Neural crest cell (in vitro differentiated cells): ENCODE results near the gene PRAMEF2. TPM values are rescaled to one million over a fixed set of nuclear protein-coding genes. Genes with fewer than 3 reads are reported as not detected.
"Not testable (repeated sequence)": the region's sequence is repeated elsewhere in the genome, so short reads cannot be mapped to it uniquely, and the experiment has no call there.

ENCODE experiments used
- DNase-seq: peaks from one replicate; pipeline ENCODE4 v3.0.0; 2021; ENCODE audit warnings: low read depth, mixed read lengths, low spot score
- H3K27ac Mint-ChIP-seq: one replicate; pipeline ENCODE4 v1.8.0; 2021; ENCODE audit warnings: mild to moderate bottlenecking, mixed read lengths; ENCODE audit not compliant: unreplicated experiment
- H3K27me3 Mint-ChIP-seq: 2 replicates; pipeline ENCODE4 v1.8.0; 2021; ENCODE audit warnings: low read depth, mild to moderate bottlenecking, mixed read lengths
- H3K36me3 Mint-ChIP-seq: 2 replicates; pipeline ENCODE4 v1.8.0; 2021; ENCODE audit warnings: low read depth, mild to moderate bottlenecking, mixed read lengths
- H3K4me1 Mint-ChIP-seq: 2 replicates; pipeline ENCODE4 v1.8.0; 2021; ENCODE audit warnings: mixed read lengths
- H3K4me3 Mint-ChIP-seq: one replicate; pipeline ENCODE4 v1.8.0; 2021; ENCODE audit warnings: mild to moderate bottlenecking, mixed read lengths
- H3K9me3 Mint-ChIP-seq: 2 replicates; pipeline ENCODE4 v1.8.0; 2021; ENCODE audit warnings: mixed read lengths
- total RNA-seq: library from RNA; stranded (reverse); gene quantifications from 2 replicates; pipeline ENCODE4 v1.2.1, GENCODE V29; 2021
- TF ChIP-seq, protein P1 (sequence below): fragments of 200-600 bp; sonication (generic); conservative IDR thresholded peaks from 2 replicates; pipeline ENCODE4 v1.5.0; 2021; ENCODE audit warnings: antibody characterized with exemption, mild to moderate bottlenecking

Gene PRAMEF2
- total RNA-seq, 1 donor from 2014 or later: not detected

DNA sequence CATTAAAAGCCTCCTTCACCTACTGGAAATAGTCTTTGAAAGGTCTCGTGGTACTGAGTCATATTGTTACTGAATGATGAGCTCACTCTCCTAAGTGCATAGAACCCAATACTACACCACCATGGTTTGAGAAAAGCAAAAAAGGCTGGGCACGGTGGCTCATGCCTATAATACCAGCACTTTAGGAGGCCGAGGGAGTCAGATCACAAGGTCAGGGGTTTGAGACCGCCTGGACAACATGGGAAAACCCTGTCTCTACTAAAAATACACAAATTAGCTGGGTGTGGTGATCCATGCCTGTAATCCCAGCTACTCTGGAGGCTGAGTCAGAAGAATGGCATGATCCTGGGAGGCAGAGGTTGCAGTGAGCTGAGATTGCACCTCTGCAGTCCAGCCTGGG is 5.1 kb upstream of the PRAMEF2 start:
- Mint-ChIP-seq H3K27me3 (no peaks in the 10 kb centered on the region), H3K4me1 (no peaks in the 10 kb centered on the region), H3K4me3 (no peak overlapping the region), H3K27ac (no peak overlapping the region), H3K9me3 (peaks cover 5% of the 10 kb centered on the region), H3K36me3 (no peaks in the 10 kb centered on the region)
- DNase-seq: no peak
- TF ChIP-seq, protein P1, sequence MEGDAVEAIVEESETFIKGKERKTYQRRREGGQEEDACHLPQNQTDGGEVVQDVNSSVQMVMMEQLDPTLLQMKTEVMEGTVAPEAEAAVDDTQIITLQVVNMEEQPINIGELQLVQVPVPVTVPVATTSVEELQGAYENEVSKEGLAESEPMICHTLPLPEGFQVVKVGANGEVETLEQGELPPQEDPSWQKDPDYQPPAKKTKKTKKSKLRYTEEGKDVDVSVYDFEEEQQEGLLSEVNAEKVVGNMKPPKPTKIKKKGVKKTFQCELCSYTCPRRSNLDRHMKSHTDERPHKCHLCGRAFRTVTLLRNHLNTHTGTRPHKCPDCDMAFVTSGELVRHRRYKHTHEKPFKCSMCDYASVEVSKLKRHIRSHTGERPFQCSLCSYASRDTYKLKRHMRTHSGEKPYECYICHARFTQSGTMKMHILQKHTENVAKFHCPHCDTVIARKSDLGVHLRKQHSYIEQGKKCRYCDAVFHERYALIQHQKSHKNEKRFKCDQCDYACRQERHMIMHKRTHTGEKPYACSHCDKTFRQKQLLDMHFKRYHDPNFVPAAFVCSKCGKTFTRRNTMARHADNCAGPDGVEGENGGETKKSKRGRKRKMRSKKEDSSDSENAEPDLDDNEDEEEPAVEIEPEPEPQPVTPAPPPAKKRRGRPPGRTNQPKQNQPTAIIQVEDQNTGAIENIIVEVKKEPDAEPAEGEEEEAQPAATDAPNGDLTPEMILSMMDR: no peak

DNA sequence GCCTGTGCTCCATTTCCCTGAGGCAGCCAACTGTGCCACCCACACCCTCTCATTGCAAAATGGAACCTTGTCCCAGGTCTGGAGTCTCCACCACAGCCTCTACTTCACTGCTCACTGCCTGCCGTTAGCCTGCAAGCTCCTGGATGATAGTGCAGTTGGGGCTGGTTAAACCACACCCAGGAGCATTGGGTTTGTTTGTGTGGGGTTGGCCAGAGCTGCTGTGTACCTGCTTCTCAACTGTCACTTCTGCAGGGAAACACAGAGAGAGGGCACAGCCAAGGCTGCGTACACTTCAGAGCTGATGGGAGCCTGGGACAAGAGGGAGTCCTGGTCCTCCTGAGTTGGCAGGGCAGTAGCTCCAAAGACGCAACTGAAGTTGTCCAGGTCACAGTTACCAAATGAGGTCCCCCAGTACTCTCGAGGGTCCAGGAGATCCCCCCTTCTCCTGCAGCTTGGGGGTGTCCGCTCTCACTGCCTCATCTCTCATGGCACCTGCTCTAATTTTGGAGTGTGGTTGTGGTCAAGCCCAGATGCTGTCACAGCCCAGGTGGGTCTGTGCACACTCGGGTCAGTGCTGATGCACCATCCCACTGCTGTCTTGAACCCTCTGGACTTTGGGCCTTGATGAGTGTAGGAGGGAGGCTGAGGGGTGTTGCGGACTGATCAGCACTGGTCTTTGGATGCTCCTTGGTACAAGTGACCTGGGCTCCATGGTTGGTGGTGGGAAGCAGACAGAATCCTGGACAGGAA is 6.4 kb downstream of the PRAMEF2 start:
- not testable (repeated sequence) for H3K9me3 Mint-ChIP-seq

DNA sequence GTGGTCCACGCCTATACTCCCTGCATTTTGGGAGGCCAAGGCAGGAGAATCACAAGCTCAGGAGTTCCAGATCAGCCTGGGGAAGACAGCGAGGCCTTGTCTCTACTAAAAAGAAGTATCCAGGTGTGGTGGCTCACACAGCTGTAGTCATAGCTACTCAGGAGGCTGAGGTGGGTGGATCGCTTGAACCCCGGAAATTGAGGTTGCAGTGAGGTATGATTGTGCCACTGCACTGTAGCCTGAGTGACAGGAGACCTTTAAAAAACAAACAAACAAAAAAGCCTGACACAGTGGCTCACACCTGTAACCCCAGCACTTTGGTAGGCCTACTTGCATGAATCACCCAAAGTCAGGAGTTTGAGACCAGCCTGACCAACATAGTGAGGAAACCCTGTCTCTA is 21.6 kb downstream of the PRAMEF2 start:
- not testable (repeated sequence) for H3K27ac Mint-ChIP-seq

More for the DNA sequence above, 6.4 kb downstream of the PRAMEF2 start:
- H3K27me3 Mint-ChIP-seq, H3K27ac Mint-ChIP-seq, H3K4me1 Mint-ChIP-seq, DNase-seq, H3K4me3 Mint-ChIP-seq, H3K36me3 Mint-ChIP-seq: not testable (repeated sequence)

DNA sequence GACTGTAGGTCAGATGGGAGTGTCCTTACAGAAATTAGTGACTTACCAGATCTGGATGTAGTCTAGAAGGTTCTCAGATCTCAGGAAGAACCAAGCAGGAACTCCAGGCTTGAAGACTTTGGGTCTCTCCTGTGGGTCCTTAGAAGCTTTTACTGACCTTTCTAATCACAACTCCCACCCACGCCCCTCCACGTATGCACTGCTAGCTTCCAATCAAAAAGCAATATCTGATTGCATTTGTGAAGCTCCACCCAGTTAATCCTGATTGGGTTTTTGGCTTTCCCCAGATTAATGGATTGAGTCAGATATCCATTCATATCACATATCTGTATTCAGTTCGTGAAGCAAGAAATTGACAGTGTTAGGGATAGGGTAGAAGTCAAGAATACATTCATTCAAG is 29.2 kb downstream of the PRAMEF2 start, which contains the start of gene PRAMEF4:
Gene PRAMEF4 (minus strand): TSS at position 101 of the 400 bp plus-strand sequence. CDS start 2,807 bp downstream, outside the sequence.
- H3K4me3 Mint-ChIP-seq, DNase-seq, H3K27me3 Mint-ChIP-seq, H3K4me1 Mint-ChIP-seq, H3K27ac Mint-ChIP-seq, H3K36me3 Mint-ChIP-seq, H3K9me3 Mint-ChIP-seq: not testable (repeated sequence)

More for the DNA sequence above, 21.6 kb downstream of the PRAMEF2 start:
- DNase-seq, H3K36me3 Mint-ChIP-seq, H3K4me3 Mint-ChIP-seq, H3K9me3 Mint-ChIP-seq, H3K4me1 Mint-ChIP-seq, H3K27me3 Mint-ChIP-seq: not testable (repeated sequence)

DNA sequence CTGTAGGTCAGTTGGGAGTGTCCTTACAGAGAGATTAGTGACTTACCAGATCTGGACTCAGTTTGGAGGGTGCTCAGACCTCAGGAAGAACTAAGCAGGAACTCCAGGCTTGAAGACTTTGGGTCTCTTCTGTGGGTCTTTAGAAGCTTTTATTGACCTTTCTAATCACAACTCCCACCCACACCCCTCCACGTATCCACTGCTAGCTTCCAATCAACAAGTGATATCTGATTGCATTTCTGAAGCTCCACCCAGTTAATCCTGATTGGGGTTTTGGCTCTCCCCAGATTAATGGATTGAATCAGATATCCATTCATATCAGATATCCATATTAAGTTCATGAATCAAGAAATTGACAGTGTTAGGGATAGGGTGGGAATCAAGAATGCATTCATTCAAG is 41.3 kb downstream of the PRAMEF2 start, which contains the start of gene PRAMEF10:
Gene PRAMEF10 (minus strand): TSS at position 101 of the 400 bp plus-strand sequence. CDS start 2,423 bp downstream, outside the sequence.
- not testable (repeated sequence) for H3K9me3 Mint-ChIP-seq, H3K27me3 Mint-ChIP-seq, DNase-seq, H3K27ac Mint-ChIP-seq, H3K4me1 Mint-ChIP-seq, H3K4me3 Mint-ChIP-seq, H3K36me3 Mint-ChIP-seq

DNA sequence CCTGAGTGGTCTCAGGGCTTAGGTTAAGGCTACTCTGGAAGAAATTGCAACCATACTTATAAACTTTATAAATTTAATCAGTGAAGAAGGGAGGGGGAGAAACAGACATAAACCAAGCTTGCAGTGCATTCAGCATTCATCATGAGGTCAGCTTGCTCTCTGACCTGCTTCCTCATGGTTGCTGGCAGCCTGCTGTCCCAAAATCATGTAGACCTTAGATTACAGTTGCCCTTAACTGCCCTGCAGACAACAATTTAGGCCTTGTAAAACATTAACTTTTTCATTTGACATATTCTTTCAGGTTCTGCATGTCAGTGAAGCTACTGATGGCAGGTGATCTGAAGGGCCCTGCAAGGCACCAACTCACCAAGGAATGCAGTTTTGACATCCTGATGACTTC is 42.3 kb downstream of the PRAMEF2 start:
- not testable (repeated sequence) for DNase-seq, H3K4me3 Mint-ChIP-seq, H3K36me3 Mint-ChIP-seq, H3K4me1 Mint-ChIP-seq, H3K27ac Mint-ChIP-seq, H3K9me3 Mint-ChIP-seq, H3K27me3 Mint-ChIP-seq

DNA sequence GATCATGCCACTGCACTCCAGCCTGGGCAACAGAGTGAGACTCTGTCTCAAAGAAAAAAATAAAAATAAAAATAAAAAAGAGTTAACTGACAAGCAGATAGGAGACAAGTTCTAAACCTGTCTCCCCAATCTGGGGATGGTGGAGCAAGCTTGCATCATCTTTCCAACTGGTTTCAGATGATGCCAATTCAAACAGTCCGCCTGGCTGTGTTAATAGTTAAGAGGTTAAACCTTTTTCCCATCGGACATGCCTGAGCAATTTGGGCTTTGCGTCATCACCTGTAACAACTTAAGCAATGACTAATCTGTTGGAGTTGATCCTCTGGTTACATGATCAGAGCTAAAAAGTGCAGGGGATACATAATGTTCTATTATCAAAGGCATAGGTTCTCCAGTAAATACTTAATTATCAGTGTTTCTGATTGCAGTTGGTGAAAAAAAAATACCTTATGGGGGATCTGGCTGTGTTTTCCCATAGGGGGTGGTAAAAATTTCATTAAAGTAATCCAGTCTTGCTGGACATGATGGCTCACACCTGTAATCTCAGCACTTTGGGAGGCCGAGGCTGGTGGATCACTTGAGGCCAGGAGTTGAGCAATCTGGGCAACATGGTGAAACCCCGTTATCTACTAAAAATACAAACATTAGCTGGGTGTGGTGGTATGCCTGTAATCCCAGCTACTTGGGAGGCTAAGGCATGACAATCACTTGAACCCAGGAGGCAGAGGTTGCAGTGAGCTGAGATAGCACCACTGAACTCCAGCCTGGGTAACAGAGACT is 47.1 kb downstream of the PRAMEF2 start:
- not testable (repeated sequence) for H3K27me3 Mint-ChIP-seq, H3K4me3 Mint-ChIP-seq, DNase-seq, H3K36me3 Mint-ChIP-seq, H3K27ac Mint-ChIP-seq, H3K9me3 Mint-ChIP-seq, H3K4me1 Mint-ChIP-seq

Other genes starting within 250 kb of the PRAMEF2 start
- gene DHRS3, start 238.9 kb upstream of the PRAMEF2 start, total RNA-seq: 0.91 and 1.8 TPM in 2 replicates
- not detected in 2 replicates for gene AADACL4, start 213.0 kb upstream of the PRAMEF2 start, total RNA-seq
- not detected in 2 replicates for gene AADACL3, start 141.0 kb upstream of the PRAMEF2 start, total RNA-seq
- not detected in 2 replicates for gene CFAP107, start 110.9 kb upstream of the PRAMEF2 start, total RNA-seq
- not detected in 2 replicates for gene PRAMEF12, start 83.3 kb upstream of the PRAMEF2 start, total RNA-seq
- not detected in 2 replicates for gene PRAMEF1, start 65.7 kb upstream of the PRAMEF2 start, total RNA-seq
- gene PRAMEF11, start 25.7 kb upstream of the PRAMEF2 start, total RNA-seq: not detected in 2 replicates
- not detected in 2 replicates for gene HNRNPCL1, start 8.4 kb upstream of the PRAMEF2 start, total RNA-seq
- not detected in 2 replicates for gene PRAMEF4, start 29.1 kb downstream of the PRAMEF2 start, total RNA-seq
- gene PRAMEF10, start 41.2 kb downstream of the PRAMEF2 start, total RNA-seq: not detected in 2 replicates
- not detected in 2 replicates for gene PRAMEF7, start 59.5 kb downstream of the PRAMEF2 start, total RNA-seq
- not detected in 2 replicates for gene PRAMEF6, start 90.5 kb downstream of the PRAMEF2 start, total RNA-seq
- not detected in 2 replicates for gene PRAMEF27, start 199.5 kb downstream of the PRAMEF2 start, total RNA-seq
- not detected in 2 replicates for gene HNRNPCL3, start 203.7 kb downstream of the PRAMEF2 start, total RNA-seq
- gene PRAMEF25, start 213.7 kb downstream of the PRAMEF2 start, total RNA-seq: not detected in 2 replicates